Mucosa of rectum (tissue), 2 donors: ENCODE data around the gene MAF.

Experiments used
- H3K27ac ChIP-seq, 2 donors: one replicate each; pipeline ENCODE4 v1.7.0; 2013; ENCODE audit warnings: inconsistent platforms in 2 of 2, low read depth in 2 of 2, low read length in 2 of 2
- H3K27me3 ChIP-seq, 2 donors: one replicate each; pipeline ENCODE4 v1.7.0; 2013; ENCODE audit warnings: low read length in 2 of 2; ENCODE audit not compliant: control insufficient read depth in 2 of 2, insufficient read depth in 2 of 2
- H3K36me3 ChIP-seq, 2 donors: one replicate each; pipeline ENCODE4 v1.7.0; 2013; ENCODE audit warnings: low read length in 2 of 2; ENCODE audit not compliant: control insufficient read depth in 2 of 2, insufficient read depth in 2 of 2
- H3K4me1 ChIP-seq, 2 donors: one replicate each; pipeline ENCODE4 v1.7.0; 2013; ENCODE audit warnings: low read length in 2 of 2, mild to moderate bottlenecking in 1 of 2; ENCODE audit not compliant: control insufficient read depth in 2 of 2, insufficient read depth in 2 of 2
- H3K4me3 ChIP-seq, 2 donors: one replicate each; pipeline ENCODE4 v1.7.0; 2013; ENCODE audit warnings: low read length in 2 of 2
- H3K9ac ChIP-seq, 2 donors: one replicate each; pipeline ENCODE4 v1.7.0; 2013; ENCODE audit warnings: low read length in 2 of 2, low read depth in 1 of 2, mild to moderate bottlenecking in 1 of 2
- H3K9me3 ChIP-seq, 2 donors: one replicate each; pipeline ENCODE4 v1.7.0; 2013; ENCODE audit warnings: low read length in 2 of 2; ENCODE audit not compliant: control insufficient read depth in 2 of 2
- donor health status: healthy.
- donor health status: Normal muscosa, but diverticular disease.

The MAF gene

GRCh38 chr16:79593074-79593531 is 7.4 kb downstream of the MAF start:
- peaks cover 14 to 15% of the 10 kb centered on the region in 2 donors for H3K27me3 ChIP-seq
- no peaks in the 10 kb centered on the region for H3K9me3 ChIP-seq
- no peak overlapping the region for H3K9ac ChIP-seq
- peak overlapping the region; percentile 42 to 66 for H3K27ac ChIP-seq
- H3K4me3 ChIP-seq: peak overlapping the region in 1 of 2 donors; percentile 34
- no peaks in the 10 kb centered on the region for H3K36me3 ChIP-seq
- H3K4me1 ChIP-seq: no peaks in the 10 kb centered on the region

- peaks cover 8% of the 10 kb centered on the region in 2 donors for H3K27me3 ChIP-seq
- peak overlapping the region in 1 of 2 donors; percentile 10 for H3K4me3 ChIP-seq
- no peaks in the 10 kb centered on the region for H3K4me1 ChIP-seq
- H3K9me3 ChIP-seq: no peaks in the 10 kb centered on the region
- H3K36me3 ChIP-seq: no peaks in the 10 kb centered on the region
- H3K9ac ChIP-seq: peak overlapping the region in 1 of 2 donors; percentile 13
- peak overlapping the region; percentile 42 to 66 for H3K27ac ChIP-seq
Measured at GRCh38 chr16:79592186-79592585, 8.4 kb downstream of the MAF start.

GRCh38 chr16:79589601-79590102 is 10.9 kb downstream of the MAF start:
- Histone ChIP-seq H3K36me3 (no peaks in the 10 kb centered on the region), H3K4me1 (no peaks in the 10 kb centered on the region), H3K9me3 (no peaks in the 10 kb centered on the region), H3K27ac (peak overlapping the region in 1 of 2 donors; percentile 27), H3K27me3 (peaks cover 4 to 5% of the 10 kb centered on the region in 2 donors), H3K9ac (peak overlapping the region in 1 of 2 donors; percentile 28), H3K4me3 (peak overlapping the region; percentile 46 to 51)

GRCh38 chr16:79587897-79588296 is 12.6 kb downstream of the MAF start:
- H3K9me3 ChIP-seq: no peaks in the 10 kb centered on the region

GRCh38 chr16:79587296-79587695 is 13.2 kb downstream of the MAF start:
- no peak overlapping the region for H3K9ac ChIP-seq
- H3K4me1 ChIP-seq: no peaks in the 10 kb centered on the region
- H3K9me3 ChIP-seq: no peaks in the 10 kb centered on the region
- peaks cover 4 to 5% of the 10 kb centered on the region in 2 donors for H3K27me3 ChIP-seq
- no peak overlapping the region for H3K27ac ChIP-seq
- no peaks in the 10 kb centered on the region for H3K36me3 ChIP-seq
- no peak overlapping the region for H3K4me3 ChIP-seq

More at GRCh38 chr16:79587897-79588296, 12.6 kb downstream of the MAF start:
- H3K9ac ChIP-seq: no peak overlapping the region
- H3K4me3 ChIP-seq: no peak overlapping the region
- no peaks in the 10 kb centered on the region for H3K4me1 ChIP-seq
- H3K27ac ChIP-seq: no peak overlapping the region
- H3K27me3 ChIP-seq: peaks cover 4 to 5% of the 10 kb centered on the region in 2 donors
- no peaks in the 10 kb centered on the region for H3K36me3 ChIP-seq

- no peaks in the 10 kb centered on the region for H3K4me1 ChIP-seq
- no peaks in the 10 kb centered on the region for H3K36me3 ChIP-seq
- H3K9ac ChIP-seq: no peak overlapping the region
- no peak overlapping the region for H3K27ac ChIP-seq
- H3K9me3 ChIP-seq: no peaks in the 10 kb centered on the region
- H3K4me3 ChIP-seq: no peak overlapping the region
- peaks cover 0 to 6% of the 10 kb centered on the region in 2 donors for H3K27me3 ChIP-seq
Measured at GRCh38 chr16:79582789-79583188, 17.7 kb downstream of the MAF start.

GRCh38 chr16:79580453-79581191 is 19.9 kb downstream of the MAF start:
- no peak overlapping the region for H3K4me3 ChIP-seq
- H3K9ac ChIP-seq: no peak overlapping the region
- no peaks in the 10 kb centered on the region for H3K9me3 ChIP-seq
- no peak overlapping the region for H3K27ac ChIP-seq
- H3K27me3 ChIP-seq: peaks cover 0 to 2% of the 10 kb centered on the region in 2 donors
- no peaks in the 10 kb centered on the region for H3K36me3 ChIP-seq
- H3K4me1 ChIP-seq: no peaks in the 10 kb centered on the region

GRCh38 chr16:79576602-79577001 is 23.9 kb downstream of the MAF start:
- Histone ChIP-seq H3K4me1 (no peaks in the 10 kb centered on the region), H3K9me3 (no peaks in the 10 kb centered on the region)

GRCh38 chr16:79573884-79574283 is 26.7 kb downstream of the MAF start:
- no peaks in the 10 kb centered on the region for H3K9me3 ChIP-seq
- peaks cover 0 to 4% of the 10 kb centered on the region in 2 donors for H3K27me3 ChIP-seq
- H3K36me3 ChIP-seq: no peaks in the 10 kb centered on the region
- no peak overlapping the region for H3K27ac ChIP-seq
- H3K4me1 ChIP-seq: no peaks in the 10 kb centered on the region
- no peak overlapping the region for H3K4me3 ChIP-seq
- no peak overlapping the region for H3K9ac ChIP-seq

More at GRCh38 chr16:79576602-79577001, 23.9 kb downstream of the MAF start:
- Histone ChIP-seq H3K27me3 (peaks cover 0 to 1% of the 10 kb centered on the region in 2 donors), H3K4me3 (no peak overlapping the region), H3K27ac (no peak overlapping the region), H3K9ac (no peak overlapping the region), H3K36me3 (no peaks in the 10 kb centered on the region)

GRCh38 chr16:79573071-79573470 is 27.5 kb downstream of the MAF start:
- Histone ChIP-seq H3K27me3 (peaks cover 0 to 4% of the 10 kb centered on the region in 2 donors), H3K4me3 (no peak overlapping the region), H3K4me1 (no peaks in the 10 kb centered on the region), H3K27ac (no peak overlapping the region), H3K9ac (no peak overlapping the region), H3K36me3 (no peaks in the 10 kb centered on the region), H3K9me3 (no peaks in the 10 kb centered on the region)
